ENCODE data around the gene MAML2.

Gene MAML2

DNA sequence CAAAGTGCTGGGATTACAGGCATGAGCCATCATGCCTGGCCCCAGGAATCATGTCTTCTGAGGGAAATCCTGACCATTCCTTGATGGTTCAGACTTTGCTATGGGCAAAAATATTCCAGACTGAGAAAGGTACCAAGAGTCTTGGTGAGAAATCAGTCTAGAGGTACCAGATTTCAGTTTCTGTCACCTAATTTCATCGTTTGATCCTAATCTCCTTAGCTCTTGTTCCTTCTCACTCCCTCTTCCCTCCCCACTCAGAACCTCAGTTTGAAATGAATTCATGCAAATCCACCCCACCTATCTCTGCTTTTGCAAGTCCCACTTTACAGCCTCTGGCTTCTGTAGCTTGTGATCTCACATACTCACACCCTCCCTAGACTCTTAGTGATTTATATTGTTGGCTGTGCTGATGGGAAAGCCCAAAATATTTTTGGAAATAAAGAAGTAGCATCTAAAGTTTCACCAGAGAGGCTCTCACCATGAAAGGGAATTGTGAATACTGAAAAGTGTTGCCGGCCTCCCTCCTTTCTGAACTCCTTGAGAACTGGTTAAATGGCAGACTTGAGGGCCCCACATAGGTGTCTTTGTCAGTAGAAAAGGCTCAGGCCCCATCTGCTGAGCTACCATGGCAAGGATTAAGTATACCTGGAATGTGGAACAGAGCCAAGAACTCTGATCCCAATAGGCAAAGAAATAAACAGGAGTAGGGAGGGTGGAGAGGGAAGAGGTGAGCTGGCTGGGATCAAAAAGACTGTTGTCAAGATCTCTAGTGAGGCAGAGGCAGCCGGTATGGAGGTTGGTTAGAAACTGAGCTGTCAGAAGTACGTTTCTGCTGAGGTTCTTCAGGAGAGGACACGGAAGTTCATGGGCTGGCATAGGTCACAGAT lies 228.6 kb downstream of the MAML2 start:
- no peak overlapping the region for H3K4me3 ChIP-seq (ENCODE audit: low read depth, low read length)
- TF ChIP-seq, protein P1, sequence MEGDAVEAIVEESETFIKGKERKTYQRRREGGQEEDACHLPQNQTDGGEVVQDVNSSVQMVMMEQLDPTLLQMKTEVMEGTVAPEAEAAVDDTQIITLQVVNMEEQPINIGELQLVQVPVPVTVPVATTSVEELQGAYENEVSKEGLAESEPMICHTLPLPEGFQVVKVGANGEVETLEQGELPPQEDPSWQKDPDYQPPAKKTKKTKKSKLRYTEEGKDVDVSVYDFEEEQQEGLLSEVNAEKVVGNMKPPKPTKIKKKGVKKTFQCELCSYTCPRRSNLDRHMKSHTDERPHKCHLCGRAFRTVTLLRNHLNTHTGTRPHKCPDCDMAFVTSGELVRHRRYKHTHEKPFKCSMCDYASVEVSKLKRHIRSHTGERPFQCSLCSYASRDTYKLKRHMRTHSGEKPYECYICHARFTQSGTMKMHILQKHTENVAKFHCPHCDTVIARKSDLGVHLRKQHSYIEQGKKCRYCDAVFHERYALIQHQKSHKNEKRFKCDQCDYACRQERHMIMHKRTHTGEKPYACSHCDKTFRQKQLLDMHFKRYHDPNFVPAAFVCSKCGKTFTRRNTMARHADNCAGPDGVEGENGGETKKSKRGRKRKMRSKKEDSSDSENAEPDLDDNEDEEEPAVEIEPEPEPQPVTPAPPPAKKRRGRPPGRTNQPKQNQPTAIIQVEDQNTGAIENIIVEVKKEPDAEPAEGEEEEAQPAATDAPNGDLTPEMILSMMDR (IDR thresholded peaks at IDR 0.05; ENCODE audit: insufficient read depth, low read depth, low read length, missing control alignments), result no peak
- DNase-seq (ENCODE audit: low read depth), result peak; percentile 41

- no peak overlapping the region for H3K4me3 ChIP-seq (ENCODE audit: low read depth, low read length)
- DNase-seq (ENCODE audit: low read depth), result no peak
- TF ChIP-seq, protein P1 (IDR thresholded peaks at IDR 0.05; ENCODE audit: insufficient read depth, low read depth, low read length, missing control alignments), result no peak
Observed at GRCh38 chr11:96113193-96113681, 229.8 kb downstream of the MAML2 start.

GRCh38 chr11:96112192-96113128 lies 230.5 kb downstream of the MAML2 start:
- H3K4me3 ChIP-seq (ENCODE audit: low read depth, low read length), result no peak overlapping the region
- TF ChIP-seq, protein P1 (IDR thresholded peaks at IDR 0.05; ENCODE audit: insufficient read depth, low read depth, low read length, missing control alignments), result no peak
- peak; percentile 77 for DNase-seq (ENCODE audit: low read depth)

DNA sequence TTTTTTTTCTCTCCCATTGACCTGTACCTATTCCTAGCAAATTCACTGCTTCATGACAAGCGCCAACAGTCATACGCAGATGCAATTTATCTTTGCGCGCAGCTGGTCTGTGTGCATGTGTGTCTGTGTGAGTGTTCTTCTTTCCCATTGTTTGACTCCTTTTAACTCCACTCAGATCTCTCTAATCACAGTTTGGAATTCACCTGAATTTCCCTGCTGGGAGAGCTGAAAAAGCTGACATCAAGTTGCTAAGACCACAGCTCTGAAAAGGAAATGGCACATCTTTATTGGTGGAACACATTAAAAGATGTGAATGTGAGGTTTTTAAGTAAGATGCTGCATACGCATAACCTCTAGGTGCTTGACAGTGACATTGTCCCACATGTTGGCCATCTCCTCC lies 231.7 kb downstream of the MAML2 start:
- H3K4me3 ChIP-seq (ENCODE audit: low read depth, low read length), result no peak overlapping the region
- peak; percentile 35 for DNase-seq (ENCODE audit: low read depth)
- TF ChIP-seq, protein P1 (IDR thresholded peaks at IDR 0.05; ENCODE audit: insufficient read depth, low read depth, low read length, missing control alignments), result no peak

DNA sequence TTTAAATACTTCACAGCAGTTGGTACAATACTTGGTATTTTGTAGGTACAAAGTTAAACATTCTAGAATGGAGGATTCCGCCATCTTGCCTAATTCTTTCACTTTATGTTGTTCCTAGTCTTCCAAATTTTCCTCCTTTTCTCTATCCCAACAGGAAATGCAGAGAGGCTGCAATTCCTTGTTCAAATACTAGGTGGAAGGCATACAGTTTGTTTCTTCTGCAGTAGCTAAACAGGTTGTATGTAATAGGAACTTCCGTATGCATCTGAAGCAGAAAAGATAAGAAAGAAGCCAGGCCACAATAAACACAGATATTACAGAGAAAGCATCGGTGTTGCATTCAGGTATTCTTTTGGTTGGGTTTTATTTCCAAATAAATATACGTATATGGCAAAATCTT lies 232.7 kb downstream of the MAML2 start:
- no peak overlapping the region for H3K4me3 ChIP-seq (ENCODE audit: low read depth, low read length)
- no peak for DNase-seq (ENCODE audit: low read depth)
- TF ChIP-seq, protein P1 (IDR thresholded peaks at IDR 0.05; ENCODE audit: insufficient read depth, low read depth, low read length, missing control alignments), result no peak

DNA sequence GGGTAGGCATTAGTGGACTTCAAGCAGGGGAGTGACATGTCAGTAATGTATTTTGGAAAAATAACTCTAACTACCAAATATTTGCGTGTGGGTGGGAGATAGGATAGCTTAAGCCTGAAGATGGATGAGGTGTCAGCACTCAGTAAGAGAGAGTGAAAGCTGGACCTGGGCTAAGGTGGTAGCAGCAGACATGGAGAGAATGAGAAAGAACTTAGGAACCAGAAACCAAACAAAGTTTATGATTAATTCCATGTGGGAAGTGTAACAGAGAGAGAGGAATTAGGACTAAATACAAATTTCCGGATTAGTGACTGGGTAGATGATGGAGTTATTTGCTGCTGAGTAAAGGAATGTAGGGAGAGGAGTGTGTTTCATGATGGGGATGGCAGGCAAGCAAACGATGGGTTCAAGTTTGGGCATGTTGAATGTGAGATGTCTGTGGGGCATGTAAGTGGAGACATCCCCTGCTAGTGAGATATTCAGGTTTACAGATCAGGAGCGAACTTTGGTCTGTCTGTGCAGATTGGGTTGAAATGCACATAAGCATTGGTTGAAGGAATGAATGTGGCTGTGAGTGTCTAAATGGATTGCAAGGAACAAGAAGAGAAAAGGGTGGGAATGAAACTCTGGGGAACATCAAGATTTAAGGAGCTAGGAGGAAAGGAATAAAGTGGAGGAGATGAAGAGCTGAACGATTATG lies 233.5 kb downstream of the MAML2 start:
- no peak for DNase-seq (ENCODE audit: low read depth)
- TF ChIP-seq, protein P1 (IDR thresholded peaks at IDR 0.05; ENCODE audit: insufficient read depth, low read depth, low read length, missing control alignments), result no peak

More for the DNA sequence above, 233.5 kb downstream of the MAML2 start:
- no peak overlapping the region for H3K4me3 ChIP-seq (ENCODE audit: low read depth, low read length)
